ENCODE data around the gene ZNF814.
"Not testable (repeated sequence)": the region's sequence is repeated elsewhere in the genome, so short reads cannot be mapped to it uniquely, and the experiment has no call there.

Gene ZNF814

GRCh38 chr19:57867868-57868492, 20.9 kb downstream of the ZNF814 start:
- Histone ChIP-seq H3K4me2 (ENCODE audit: insufficient read depth, low read length) (no peak overlapping the region), H3K27ac (ENCODE audit: low read length) (no peak overlapping the region), H3K79me2 (ENCODE audit: insufficient read depth, low read length) (peaks cover 77% of the 10 kb centered on the region), H3K4me3 (ENCODE audit: low read depth in 1 of 2, low read length in 2 of 2) (no peak overlapping the region), H3K4me1 (ENCODE audit: insufficient read depth, low read length) (no peaks in the 10 kb centered on the region), H4K20me1 (ENCODE audit: insufficient read depth, low read length) (peaks cover 5% of the 10 kb centered on the region; the same call in 1 of the 2 replicates), H3K36me3 (ENCODE audit: insufficient read depth, low read length) (peaks cover 77% of the 10 kb centered on the region), H3K9ac (ENCODE audit: low read depth, low read length) (no peak overlapping the region), H3K9me3 (ENCODE audit: insufficient read depth, low read length, severe bottlenecking) (no peaks in the 10 kb centered on the region), H2AFZ (ENCODE audit: low read depth, low read length) (no peak overlapping the region), H3K27me3 (ENCODE audit: insufficient read depth, low read length, poor library complexity) (no peaks in the 10 kb centered on the region)
- no peak for TF ChIP-seq EZH2 (IDR thresholded peaks at IDR 0.05; ENCODE audit: borderline replicate concordance, low read depth, low read length, severe bottlenecking)
- TF ChIP-seq, protein P1, sequence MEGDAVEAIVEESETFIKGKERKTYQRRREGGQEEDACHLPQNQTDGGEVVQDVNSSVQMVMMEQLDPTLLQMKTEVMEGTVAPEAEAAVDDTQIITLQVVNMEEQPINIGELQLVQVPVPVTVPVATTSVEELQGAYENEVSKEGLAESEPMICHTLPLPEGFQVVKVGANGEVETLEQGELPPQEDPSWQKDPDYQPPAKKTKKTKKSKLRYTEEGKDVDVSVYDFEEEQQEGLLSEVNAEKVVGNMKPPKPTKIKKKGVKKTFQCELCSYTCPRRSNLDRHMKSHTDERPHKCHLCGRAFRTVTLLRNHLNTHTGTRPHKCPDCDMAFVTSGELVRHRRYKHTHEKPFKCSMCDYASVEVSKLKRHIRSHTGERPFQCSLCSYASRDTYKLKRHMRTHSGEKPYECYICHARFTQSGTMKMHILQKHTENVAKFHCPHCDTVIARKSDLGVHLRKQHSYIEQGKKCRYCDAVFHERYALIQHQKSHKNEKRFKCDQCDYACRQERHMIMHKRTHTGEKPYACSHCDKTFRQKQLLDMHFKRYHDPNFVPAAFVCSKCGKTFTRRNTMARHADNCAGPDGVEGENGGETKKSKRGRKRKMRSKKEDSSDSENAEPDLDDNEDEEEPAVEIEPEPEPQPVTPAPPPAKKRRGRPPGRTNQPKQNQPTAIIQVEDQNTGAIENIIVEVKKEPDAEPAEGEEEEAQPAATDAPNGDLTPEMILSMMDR (IDR thresholded peaks at IDR 0.05; ENCODE audit: borderline replicate concordance, extremely low read depth, low read length, poor library complexity, severe bottlenecking): no peak
- peak; percentile 23; the same call in 1 of the 3 replicates for ATAC-seq (ENCODE audit: insufficient read depth, low read depth)
- no peak for DNase-seq

GRCh38 chr19:57862351-57862750, 26.5 kb downstream of the ZNF814 start:
- H3K4me3 ChIP-seq (ENCODE audit: low read depth in 1 of 2, low read length in 2 of 2); H4K20me1 ChIP-seq (ENCODE audit: insufficient read depth, low read length); ATAC-seq (ENCODE audit: insufficient read depth, low read depth); DNase-seq; H3K9me3 ChIP-seq (ENCODE audit: insufficient read depth, low read length, severe bottlenecking); H3K27me3 ChIP-seq (ENCODE audit: insufficient read depth, low read length, poor library complexity); H3K9ac ChIP-seq (ENCODE audit: low read depth, low read length); H3K4me1 ChIP-seq (ENCODE audit: insufficient read depth, low read length); H3K4me2 ChIP-seq (ENCODE audit: insufficient read depth, low read length); H3K27ac ChIP-seq (ENCODE audit: low read length); H2AFZ ChIP-seq (ENCODE audit: low read depth, low read length): not testable (repeated sequence)
- H3K36me3 ChIP-seq (ENCODE audit: insufficient read depth, low read length): peaks cover 90% of the 10 kb centered on the region
- H3K79me2 ChIP-seq (ENCODE audit: insufficient read depth, low read length): peaks cover 73% of the 10 kb centered on the region

- ATAC-seq (ENCODE audit: insufficient read depth, low read depth); H3K27ac ChIP-seq (ENCODE audit: low read length); H3K4me2 ChIP-seq (ENCODE audit: insufficient read depth, low read length); H3K4me3 ChIP-seq (ENCODE audit: low read depth in 1 of 2, low read length in 2 of 2); H3K27me3 ChIP-seq (ENCODE audit: insufficient read depth, low read length, poor library complexity); H3K9me3 ChIP-seq (ENCODE audit: insufficient read depth, low read length, severe bottlenecking); H3K9ac ChIP-seq (ENCODE audit: low read depth, low read length); DNase-seq; H2AFZ ChIP-seq (ENCODE audit: low read depth, low read length): not testable (repeated sequence)
- Histone ChIP-seq H3K36me3 (ENCODE audit: insufficient read depth, low read length) (peaks cover 50% of the 10 kb centered on the region), H3K4me1 (ENCODE audit: insufficient read depth, low read length) (peaks cover 22% of the 10 kb centered on the region), H4K20me1 (ENCODE audit: insufficient read depth, low read length) (peaks cover 27% of the 10 kb centered on the region), H3K79me2 (ENCODE audit: insufficient read depth, low read length) (peaks cover 73% of the 10 kb centered on the region)
Measured at GRCh38 chr19:57854117-57854516, 34.7 kb downstream of the ZNF814 start.

- not testable (repeated sequence) for H3K9me3 ChIP-seq (ENCODE audit: insufficient read depth, low read length, severe bottlenecking); H3K4me3 ChIP-seq (ENCODE audit: low read depth in 1 of 2, low read length in 2 of 2); DNase-seq; H3K27ac ChIP-seq (ENCODE audit: low read length); ATAC-seq (ENCODE audit: insufficient read depth, low read depth); H3K27me3 ChIP-seq (ENCODE audit: insufficient read depth, low read length, poor library complexity); H3K9ac ChIP-seq (ENCODE audit: low read depth, low read length); H2AFZ ChIP-seq (ENCODE audit: low read depth, low read length)
- Histone ChIP-seq H3K4me2 (ENCODE audit: insufficient read depth, low read length) (peak overlapping the region; percentile 96; the same call in 1 of the 2 replicates), H3K79me2 (ENCODE audit: insufficient read depth, low read length) (peaks cover 63% of the 10 kb centered on the region), H4K20me1 (ENCODE audit: insufficient read depth, low read length) (peaks cover 20% of the 10 kb centered on the region), H3K4me1 (ENCODE audit: insufficient read depth, low read length) (peaks cover 26% of the 10 kb centered on the region), H3K36me3 (ENCODE audit: insufficient read depth, low read length) (peaks cover 36% of the 10 kb centered on the region)
Measured at GRCh38 chr19:57851812-57852603, 36.8 kb downstream of the ZNF814 start.
